Fibroblast of skin of left biceps (primary cell): ENCODE data around the gene IFNE.
"Not testable (repeated sequence)": the region's sequence is repeated elsewhere in the genome, so short reads cannot be mapped to it uniquely, and the experiment has no call there.

Experiments used
- DNase-seq, 2 experiments: peaks; one replicate each; pipeline ENCODE4 v3.0.0-alpha.2; 2013; ENCODE audit warnings: low read depth in 2 of 2

IFNE gene

DNA sequence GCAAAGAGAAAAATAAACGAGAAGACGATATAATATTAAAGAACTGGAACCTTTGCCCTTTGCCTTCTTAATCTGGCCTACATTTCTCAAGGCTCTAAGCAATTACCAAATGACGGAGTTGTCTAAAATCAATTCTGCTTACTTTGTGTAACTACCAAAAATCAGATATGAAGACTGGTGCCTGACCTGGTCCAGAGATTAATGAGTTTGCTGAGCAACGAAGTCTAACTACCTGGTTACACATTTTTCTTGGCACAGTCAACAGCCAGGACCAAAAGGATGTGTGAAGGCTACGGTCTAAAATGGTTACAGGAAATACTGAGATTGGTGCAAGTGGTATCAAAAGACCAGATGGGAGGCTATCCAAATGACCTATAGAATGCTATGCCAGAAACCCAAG, 17.8 kb upstream of the IFNE start:
- no peak for DNase-seq

DNA sequence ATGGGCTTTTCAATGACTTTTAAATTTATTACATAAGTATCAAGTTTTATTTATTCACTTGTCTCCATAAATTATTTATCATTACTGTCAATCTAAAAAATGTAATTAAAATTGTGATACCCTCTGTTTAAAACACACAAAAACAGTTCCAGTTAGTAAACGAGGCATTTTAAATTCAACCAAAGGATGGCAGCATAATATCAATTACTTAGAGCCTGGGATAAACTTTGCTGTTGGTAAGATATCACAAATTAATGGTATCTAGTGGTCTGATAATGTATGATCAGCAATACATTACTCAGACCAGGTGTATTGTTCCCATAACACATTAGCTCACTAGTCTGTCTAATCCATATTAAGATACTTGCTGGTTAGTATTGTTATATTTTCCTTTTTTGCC, 9.6 kb upstream of the IFNE start:
- DNase-seq = no peak

DNA sequence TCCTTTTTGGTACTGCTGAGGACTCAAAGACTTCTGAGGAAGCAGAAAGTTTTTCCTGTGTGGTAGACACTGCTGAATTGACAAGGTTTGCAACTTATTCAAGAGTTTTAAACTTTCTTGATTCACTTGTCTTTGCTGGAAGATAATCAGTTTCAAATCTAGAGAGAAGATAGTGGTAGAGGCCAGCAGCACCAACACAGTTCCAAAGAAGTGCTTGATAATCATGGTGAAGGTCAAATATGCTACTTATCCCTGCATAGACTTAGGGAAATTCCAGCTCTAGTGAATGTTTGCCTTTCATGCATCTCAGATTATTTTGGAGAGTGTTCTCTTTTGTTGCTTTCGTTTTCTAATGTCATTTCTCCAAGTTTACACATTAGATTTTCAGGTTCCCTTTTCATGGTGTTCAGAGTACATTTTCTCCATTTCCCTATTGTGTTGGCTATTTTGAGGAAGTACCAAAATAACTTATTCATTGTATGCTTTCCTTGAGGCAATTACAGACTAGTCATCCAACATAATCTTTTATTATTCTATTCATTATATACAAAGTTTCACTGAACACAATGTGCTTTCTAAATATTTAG, 550 bp downstream of the IFNE start:
- DNase-seq = no peak

DNA sequence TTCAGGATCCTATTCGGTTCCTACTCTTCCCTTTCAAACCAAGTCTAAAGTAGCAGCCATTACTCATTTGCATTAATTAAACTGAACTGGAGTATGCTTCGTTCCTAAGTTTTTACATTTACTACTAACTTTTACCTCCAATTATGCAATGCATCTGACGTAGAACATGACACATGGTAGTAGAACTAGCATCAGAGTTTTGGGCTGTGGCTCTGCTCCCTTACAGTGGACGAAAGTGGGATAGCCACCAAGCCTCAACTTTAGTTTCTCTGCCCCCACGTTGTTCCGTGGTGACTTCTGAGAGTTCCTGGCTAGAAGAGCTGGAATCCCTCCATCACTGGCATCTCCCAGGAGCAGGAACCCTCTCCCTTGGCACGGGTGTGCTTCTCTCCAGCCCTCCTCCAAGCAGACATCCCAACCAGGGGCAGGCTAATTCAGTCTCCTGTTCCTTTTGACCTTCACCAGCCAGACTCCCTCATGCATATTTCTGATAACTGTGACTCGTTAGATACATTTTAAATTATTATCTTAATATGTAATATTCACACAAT, 2.9 kb downstream of the IFNE start:
- DNase-seq = no peak

DNA sequence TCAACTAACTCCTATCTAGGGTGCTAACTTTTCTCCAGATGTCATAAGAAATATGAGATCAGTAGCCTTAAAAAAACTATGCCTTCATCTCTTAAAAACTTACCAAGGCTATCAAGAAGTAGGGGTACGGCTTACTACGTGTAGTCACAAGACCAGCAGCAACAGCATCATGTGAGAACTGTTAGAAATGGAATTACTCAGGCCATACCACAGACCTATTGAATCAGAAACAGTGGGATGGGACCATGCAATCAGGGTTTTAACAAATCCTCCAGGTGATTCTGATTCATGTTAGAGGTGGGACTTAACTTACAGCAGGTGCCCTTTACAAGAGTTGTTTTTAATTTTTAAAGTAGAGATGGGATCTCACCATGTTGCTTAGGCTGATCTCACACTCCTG, 4.6 kb downstream of the IFNE start:
- DNase-seq = no peak

DNA sequence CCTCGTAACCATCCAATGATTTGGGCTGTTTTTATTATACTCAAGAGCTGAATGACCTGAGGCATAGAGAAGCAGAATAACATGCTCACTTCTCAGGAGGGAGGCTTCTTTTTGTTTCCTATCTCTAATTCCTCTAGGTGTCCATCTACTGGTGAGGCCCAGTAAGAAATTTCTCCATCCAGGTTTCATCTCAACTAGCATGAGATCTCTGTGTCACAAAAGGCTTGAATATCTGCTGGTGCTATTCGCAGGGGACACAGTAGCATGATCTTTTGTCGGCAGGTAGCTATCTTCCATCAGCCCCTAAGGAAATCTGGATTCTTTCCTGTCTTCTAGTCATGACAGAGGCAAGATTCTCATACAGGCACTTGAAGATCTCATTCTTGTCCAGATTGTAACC, 8.9 kb downstream of the IFNE start:
- DNase-seq = no peak

DNA sequence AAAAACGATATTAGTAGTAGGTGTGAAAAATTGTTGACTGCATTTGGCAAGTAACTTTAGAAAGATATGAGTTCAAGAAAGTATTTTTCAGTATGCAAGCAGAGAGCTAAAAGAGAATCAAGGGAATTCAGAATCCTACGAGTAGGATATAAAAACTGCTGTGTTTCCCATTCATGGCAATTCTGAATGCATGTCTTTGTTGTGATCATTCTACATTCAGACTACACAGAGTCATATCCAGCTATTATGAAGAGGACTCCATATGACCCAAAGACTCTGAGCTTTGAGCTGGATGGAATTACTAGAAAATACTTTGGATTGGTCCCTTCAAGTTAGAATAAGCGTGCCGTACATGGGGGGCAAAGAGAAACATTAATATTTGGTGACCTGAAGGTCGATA, 12.0 kb downstream of the IFNE start:
- no peak for DNase-seq

DNA sequence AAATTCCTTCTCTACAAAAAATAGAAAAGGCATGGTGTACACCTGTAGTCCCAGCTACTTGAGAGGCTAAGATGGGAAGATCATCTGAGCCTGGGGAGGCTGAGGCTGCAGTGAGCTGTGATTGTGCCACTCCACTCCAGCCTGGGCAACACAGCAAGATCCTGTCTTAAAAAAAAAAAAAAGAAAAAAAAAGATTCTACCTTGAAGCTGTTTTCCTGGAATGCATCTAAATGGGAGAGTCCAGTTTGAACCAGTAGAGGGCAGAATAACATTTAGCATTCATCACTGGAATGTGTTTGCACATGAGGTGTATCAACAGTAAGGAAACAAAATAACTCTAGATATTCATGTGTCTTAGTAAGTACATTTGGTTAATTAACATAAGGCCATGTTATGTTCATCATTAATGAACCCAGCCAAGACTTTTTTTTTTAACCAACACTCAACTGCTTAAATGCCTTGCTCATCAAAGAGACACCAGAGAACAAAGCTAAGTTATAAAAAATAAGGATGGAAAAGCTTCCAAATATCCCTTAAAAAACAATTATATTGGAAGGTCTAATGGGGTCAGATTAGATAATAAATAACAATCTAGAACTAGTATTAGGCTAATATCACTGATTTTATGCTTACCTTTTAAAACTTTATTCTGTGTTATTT, 16.1 kb downstream of the IFNE start:
- peak; percentile 18 to 37 for DNase-seq

DNA sequence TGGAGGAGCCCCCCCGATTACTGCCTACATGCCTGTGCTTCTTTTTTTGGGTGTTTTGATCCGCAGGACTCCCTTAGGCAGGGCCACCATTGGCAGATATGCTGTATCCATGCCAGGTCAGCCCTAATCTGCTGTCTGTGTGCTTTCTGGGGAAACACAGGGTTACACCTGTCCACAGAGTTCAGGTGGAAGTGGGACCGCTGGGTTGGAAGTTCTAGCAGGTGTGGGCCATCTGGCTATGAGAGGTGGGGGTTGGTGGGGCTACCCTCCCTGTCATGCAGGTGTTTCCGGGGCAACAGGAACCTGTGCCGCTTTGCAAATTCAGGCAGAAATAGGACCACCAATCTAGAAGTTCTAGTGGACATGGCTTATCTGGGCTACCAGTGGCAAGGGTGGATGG, 17.0 kb downstream of the IFNE start:
- no peak for DNase-seq

DNA sequence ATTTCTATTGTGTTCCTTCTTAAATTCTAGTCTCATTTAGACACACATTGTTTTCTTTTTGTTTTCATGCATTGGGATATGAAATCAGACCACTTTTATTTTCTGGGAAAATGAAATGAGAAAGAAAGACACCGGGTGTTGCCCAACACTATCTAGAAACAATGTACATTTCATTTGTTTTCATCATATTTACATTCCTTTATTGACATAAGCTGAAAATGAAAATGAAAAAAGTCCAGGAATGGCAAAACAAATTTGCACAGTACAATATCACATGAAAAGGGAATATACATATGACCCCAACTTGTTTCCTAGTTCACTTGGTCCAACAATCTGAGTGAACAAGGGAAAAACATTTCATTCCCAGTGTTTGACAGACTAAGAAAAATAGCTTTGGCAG, 20.7 kb downstream of the IFNE start:
- no peak for DNase-seq

DNA sequence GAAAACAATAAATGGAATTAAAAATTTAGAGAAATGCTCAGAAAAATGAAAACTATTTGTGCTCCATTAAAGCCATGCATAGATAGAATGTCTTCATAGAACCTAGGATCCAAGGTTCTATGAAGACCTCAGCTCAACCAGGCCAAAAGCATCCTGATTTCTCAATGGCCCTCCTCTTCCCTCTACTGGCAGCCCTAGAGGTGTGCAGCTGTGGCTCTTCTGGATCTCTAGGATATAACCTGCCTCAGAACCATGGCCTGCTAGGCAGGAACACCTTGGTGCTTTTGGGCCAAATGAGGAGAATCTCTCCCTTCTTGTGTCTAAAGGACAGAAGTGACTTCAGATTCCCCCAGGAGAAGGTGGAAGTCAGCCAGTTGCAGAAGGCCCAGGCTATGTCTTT, 26.8 kb downstream of the IFNE start:
- no peak for DNase-seq

DNA sequence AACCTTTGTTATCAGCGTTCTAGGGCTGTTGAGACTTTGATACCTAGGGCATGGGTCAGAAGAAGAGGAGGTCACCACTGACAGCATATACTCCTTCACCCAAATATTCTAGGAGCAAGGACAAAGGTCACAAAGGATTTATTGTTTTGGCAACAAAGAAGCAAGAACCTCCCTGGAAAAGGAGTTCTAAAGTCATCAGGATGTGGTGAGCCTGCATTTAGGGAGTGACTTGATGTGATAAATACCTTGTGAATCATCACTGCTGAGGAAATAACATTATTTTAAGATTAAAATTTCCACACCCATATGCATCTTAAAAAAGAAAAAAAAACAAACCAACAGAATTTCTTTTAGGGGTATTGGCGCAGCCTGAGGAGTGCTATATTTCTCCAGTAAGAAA, 28.0 kb downstream of the IFNE start:
- DNase-seq = no peak

DNA sequence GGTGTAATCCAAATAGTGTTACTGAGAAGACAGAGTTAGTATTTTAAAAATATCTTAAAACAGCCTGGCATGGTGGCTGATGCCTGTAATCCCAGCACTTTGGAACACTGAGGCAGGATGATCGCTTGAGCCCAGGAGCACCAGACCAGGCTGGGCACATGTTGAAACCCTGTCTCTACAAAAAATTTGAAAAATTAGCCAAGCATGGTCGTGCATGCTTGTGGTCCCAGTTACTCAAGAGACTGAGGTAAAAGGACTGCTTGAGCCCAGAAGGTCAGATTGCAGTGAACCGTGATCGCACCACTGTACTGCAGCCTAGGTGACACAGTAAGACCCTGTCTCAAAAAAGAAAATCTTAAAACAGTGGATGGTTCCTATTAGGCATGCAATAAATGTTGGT, 29.4 kb downstream of the IFNE start:
- no peak for DNase-seq

DNA sequence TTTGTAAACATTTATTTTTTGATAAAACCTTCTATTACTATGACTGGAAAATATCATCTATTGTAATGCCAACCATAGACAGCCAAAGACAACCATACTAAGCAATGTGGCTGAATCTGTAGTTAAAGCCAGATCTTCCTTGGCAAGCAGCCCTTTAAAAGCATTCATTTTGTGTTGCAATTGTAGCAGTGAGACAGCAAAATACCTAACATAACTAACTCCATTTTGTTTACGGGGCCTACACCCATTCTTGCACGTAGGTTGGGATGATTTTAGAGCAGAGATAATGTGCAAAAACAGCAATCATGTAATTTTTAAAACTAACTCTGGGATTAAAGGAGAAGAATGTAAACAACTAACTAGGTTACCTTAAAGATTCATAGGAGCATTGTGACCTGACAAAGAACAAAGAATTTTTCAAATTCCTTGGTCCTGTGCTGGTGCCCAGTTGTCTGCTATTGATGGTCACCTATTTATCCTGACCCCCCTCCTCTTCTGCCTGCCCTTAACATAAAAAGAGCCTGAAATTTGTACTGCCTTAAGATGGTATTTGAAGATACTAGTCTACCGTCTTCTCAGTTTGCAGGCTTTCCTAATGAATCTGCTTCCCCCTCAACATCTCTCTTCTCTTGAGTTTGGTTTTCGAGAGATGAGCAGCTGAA, 31.2 kb downstream of the IFNE start:
- peak; percentile 17 to 19 for DNase-seq

DNA sequence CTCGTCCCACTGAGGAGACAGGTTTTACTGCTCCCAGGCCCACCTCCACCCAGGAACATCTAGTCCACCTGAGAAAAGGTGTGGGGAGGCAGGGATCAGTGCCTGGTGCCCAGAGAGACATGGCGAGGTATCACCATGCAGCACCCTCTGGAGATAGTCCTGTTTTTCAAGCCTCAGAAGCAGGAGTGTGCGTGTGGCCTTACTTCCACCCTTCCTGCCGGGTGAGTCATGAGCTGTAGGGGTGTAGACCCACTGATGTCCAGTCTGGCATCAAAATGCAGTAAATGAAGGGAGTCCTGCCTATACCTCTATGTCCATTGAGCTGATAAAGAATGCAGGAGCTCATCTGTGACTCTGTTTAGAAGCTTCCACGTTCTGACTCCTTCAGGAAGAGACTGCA, 32.8 kb downstream of the IFNE start:
- DNase-seq = not testable (repeated sequence)

DNA sequence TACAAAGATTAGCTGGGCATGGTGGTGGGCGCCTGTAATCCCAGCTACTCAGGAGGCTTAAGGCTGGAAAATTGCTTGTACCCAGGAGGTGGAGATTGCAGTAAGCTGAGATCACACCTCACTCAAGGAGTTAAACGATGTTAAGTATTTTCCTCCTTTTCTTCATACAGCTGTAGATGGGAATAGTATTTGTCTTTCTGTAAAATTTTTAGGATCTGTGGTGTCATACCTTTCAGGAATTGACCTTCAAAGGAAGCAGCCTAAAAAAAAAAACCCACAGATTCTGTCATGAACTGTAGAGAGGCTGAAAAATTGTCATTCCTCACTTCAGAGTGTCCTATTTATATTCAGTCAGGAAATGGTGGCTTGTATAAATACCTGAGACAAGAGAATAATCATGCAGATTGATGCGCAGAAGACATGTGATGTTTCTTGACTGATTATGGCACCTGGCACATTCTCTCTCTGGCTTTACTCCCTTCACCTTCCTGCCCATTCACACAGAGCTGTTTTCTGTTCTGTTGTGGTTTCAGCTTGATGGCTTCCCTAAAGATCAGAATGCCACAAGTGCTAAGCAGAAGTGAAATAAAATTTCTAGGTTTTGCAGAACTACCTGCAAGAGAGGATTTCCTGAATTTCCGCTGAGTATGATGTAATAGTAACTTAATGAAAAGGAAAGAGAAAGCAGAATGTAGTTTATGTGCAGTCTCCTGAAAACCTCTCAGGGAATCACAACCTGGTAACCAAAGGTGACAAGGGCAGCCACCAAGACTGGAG, 38.1 kb downstream of the IFNE start:
- DNase-seq = no peak

DNA sequence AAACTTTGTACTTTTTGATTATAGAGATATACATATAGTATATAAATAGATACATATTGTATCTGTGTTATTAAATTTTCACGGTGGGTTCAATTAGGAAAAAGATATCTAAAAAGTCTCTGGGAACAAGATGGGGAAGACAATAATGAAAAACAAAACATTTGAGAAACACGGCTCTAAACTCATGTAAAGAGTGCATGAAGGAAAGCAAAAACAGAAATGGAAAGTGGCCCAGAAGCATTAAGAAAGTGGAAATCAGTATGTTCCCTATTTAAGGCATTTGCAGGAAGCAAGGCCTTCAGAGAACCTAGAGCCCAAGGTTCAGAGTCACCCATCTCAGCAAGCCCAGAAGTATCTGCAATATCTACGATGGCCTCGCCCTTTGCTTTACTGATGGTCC, 42.0 kb downstream of the IFNE start, which contains the start of gene IFNA1:
IFNA1 (plus strand) TSS at position 301 of the 400 bp plus-strand sequence; CDS start at position 370, 69 bp downstream.
- DNase-seq = no peak

DNA sequence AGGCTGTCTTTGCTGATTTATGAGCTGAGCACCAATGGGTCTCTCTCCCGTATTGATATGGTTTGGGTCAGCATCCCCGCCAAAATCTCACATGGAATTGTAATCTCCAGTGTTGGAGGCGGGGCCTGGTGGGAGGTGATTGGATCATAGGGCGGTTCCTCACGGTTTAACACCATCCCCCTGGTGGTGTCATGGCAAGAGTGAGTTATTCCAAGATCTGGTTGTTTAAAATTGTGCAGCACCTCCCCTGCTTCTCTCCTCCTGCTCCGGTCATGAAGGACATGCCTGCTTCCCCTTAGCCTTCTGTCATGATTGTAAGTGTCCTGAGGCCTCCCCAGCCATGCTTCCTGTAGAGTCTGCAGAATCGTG, 47.1 kb downstream of the IFNE start:
- not testable (repeated sequence) for DNase-seq

DNA sequence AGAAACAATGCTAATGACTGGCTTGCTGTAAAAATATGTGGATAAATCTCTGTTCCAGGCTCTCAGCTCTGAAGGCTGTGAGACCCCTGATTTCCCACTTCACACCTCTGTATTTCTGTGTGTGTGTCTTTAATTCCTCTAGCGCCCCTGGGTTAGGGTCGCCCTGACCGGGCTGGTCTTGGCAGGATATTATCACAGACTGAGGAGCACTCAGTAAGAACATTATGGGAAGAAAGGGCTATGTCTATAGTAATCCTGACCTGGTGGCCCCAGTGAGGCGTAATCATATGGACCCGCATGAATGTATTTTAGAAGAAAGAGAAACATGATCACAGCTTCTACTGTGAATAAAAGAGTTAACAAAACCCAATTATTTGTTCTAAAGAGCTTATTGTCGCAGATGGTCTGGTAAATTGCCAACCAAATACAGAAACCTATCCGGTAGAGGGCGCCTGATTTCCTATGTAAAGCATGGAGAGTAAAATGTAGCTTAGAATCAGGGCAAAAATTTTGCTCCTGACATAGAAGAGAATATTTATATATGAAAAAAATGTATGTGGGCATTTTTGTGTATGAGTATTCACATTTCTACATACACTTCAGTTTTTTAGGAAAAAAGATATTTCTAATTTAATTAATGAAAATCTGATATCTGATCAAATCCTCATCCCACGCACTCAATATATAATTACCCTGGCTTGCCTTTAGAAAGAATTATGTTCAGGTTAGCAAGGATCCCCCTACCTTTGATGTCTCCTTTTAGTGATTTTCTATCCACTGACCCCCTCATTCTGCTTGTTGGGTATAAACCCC, 47.7 kb downstream of the IFNE start:
- DNase-seq = peak; percentile 29 to 46

DNA sequence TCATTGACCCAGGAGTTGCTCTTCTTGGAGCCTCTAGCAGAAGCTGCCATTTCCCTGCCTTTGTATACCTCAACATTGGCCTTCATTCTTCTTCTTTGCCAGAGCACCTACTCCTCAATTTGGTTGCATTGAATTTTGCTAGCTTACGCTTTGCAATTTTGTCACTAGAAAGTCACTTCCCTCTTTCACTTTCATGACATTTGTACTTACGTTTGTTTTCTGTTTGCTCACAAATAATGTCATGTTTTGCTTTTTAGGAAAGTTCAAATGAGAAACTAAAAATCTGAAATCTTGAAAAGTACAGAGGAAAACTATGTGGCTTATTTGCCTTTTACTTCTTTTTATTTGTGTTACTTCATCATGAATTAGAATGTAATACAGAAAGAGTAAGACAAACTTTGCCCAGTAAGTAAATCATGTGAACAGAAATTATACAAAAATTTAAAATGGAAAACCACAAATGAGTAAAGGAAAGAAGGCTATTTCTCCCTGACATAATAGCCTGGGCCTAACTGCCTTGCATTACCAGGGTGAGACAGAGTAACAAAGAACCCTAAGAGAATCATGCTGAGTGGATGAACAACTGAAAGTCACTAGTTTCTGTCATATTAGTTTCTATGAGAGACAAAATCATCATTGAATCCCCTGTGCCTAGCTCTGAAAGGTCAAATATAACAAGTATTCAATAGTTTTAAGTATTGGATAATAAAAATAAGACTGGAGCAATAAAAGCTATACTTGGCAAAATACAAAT, 49.3 kb downstream of the IFNE start:
- no peak for DNase-seq
